IMR-90 (cell line): Measurements from ENCODE around the gene OXA1L. TPM values are rescaled to one million over a fixed set of nuclear protein-coding genes. Genes with fewer than 3 reads are reported as not detected.

Source experiments
- ATAC-seq: fragments of 200-7000 bp; cut with Tn5 transposase; 2 replicates; pipeline ENCODE4 v1.9.1; 2020; ENCODE audit warnings: low read depth, mild to moderate bottlenecking, moderate library complexity
- BruUV-seq: library from RNA; stranded (reverse); fragments of 400-500 nt; replicated peaks from 2 replicates; lab custom pipeline; 2021; lab: Mats Ljungman, UMichigan
- CTCF ChIA-PET: fragments of 300-600 bp; formaldehyde crosslinking; extraction: SDS; loops from one replicate; lab custom pipeline; 2021; ENCODE audit warnings: antibody characterized with exemption; lab: Yijun Ruan, JAX
- POLR2A ChIA-PET: fragments of 300-600 bp; sonication (Branson Sonifier 250); formaldehyde crosslinking; loops from one replicate; lab custom pipeline; 2022; ENCODE audit warnings: antibody characterized with exemption; ENCODE audit not compliant: unreplicated experiment; lab: Charles Lee
- DNase-seq: peaks from one replicate; pipeline ENCODE4 v3.0.0; 2013
- H2AFZ ChIP-seq: replicated peaks from 2 replicates; pipeline ENCODE3; 2013; ENCODE audit warnings: low read length, mild to moderate bottlenecking; ENCODE audit not compliant: poor library complexity
- H2AK5ac ChIP-seq: 2 replicates; pipeline ENCODE4 v1.6.1; 2013; ENCODE audit warnings: low read depth, low read length, inconsistent platforms
- H2AK9ac ChIP-seq: replicated peaks from 2 replicates; pipeline ENCODE3; 2013; ENCODE audit warnings: mild to moderate bottlenecking, low read depth, low read length, moderate library complexity; ENCODE audit not compliant: poor library complexity
- H2BK120ac ChIP-seq: 2 replicates; pipeline ENCODE4 v1.6.1; 2013; ENCODE audit warnings: low read depth, low read length, inconsistent platforms
- H2BK15ac ChIP-seq: 3 replicates; pipeline ENCODE4 v1.6.1; 2013; ENCODE audit warnings: low read depth, low read length, inconsistent platforms
- H2BK20ac ChIP-seq: 2 replicates; pipeline ENCODE4 v1.6.1; 2013; ENCODE audit warnings: low read depth, mild to moderate bottlenecking, inconsistent platforms, low read length, moderate library complexity
- H2BK5ac ChIP-seq: 2 replicates; pipeline ENCODE4 v1.6.1; 2013; ENCODE audit warnings: mild to moderate bottlenecking, low read depth, low read length, inconsistent platforms; ENCODE audit not compliant: poor library complexity, severe bottlenecking
- H3K14ac ChIP-seq: replicated peaks from 2 replicates; pipeline ENCODE4 v1.6.1; 2013; ENCODE audit warnings: low read depth, low read length, inconsistent platforms
- H3K18ac ChIP-seq: 2 replicates; pipeline ENCODE4 v1.6.1; 2013; ENCODE audit warnings: low read depth, low read length, control low read depth
- H3K23ac ChIP-seq: 2 replicates; pipeline ENCODE4 v1.6.1; 2013; ENCODE audit warnings: low read depth, low read length, inconsistent platforms
- H3K27ac ChIP-seq: 2 replicates; pipeline ENCODE4 v1.5.1; 2013; ENCODE audit warnings: mild to moderate bottlenecking, control low read depth, low read length; ENCODE audit not compliant: insufficient read depth
- H3K27me3 ChIP-seq: 2 replicates; pipeline ENCODE4 v1.6.1; 2013; ENCODE audit warnings: low read length; ENCODE audit not compliant: control insufficient read depth, insufficient read depth
- H3K36me3 ChIP-seq: 2 replicates; pipeline ENCODE4 v1.6.1; 2013; ENCODE audit warnings: low read length, mixed read lengths; ENCODE audit not compliant: control insufficient read depth, insufficient read depth
- H3K4ac ChIP-seq: 2 replicates; pipeline ENCODE4 v1.6.1; 2013; ENCODE audit warnings: low read depth, low read length, inconsistent platforms
- H3K4me1 ChIP-seq: 2 replicates; pipeline ENCODE4 v1.6.1; 2013; ENCODE audit warnings: low read length, mixed read lengths; ENCODE audit not compliant: control insufficient read depth, insufficient read depth
- H3K4me2 ChIP-seq: 2 replicates; pipeline ENCODE4 v1.6.1; 2013; ENCODE audit warnings: low read depth, mild to moderate bottlenecking, control low read depth, low read length, moderate library complexity
- H3K4me3 ChIP-seq: 2 replicates; pipeline ENCODE4 v1.5.1; 2013; ENCODE audit warnings: low read depth, mild to moderate bottlenecking, control low read depth, low read length, moderate library complexity; ENCODE audit not compliant: insufficient read depth
- H3K56ac ChIP-seq: 2 replicates; pipeline ENCODE4 v1.6.1; 2013; ENCODE audit warnings: low read length, inconsistent platforms; ENCODE audit not compliant: insufficient read depth; ENCODE audit errors: extremely low read depth
- H3K79me1 ChIP-seq, 2 experiments: 2 replicates each; pipeline ENCODE4 v1.6.1; 2013; ENCODE audit warnings: low read length in 2 of 2, inconsistent platforms in 1 of 2, low read depth in 1 of 2
- H3K9ac ChIP-seq: 2 replicates; pipeline ENCODE4 v1.6.1; 2013; ENCODE audit warnings: low read depth, low read length, control low read depth
- H3K9me1 ChIP-seq: 2 replicates; pipeline ENCODE4 v1.6.1; 2013; ENCODE audit warnings: low read length, inconsistent platforms; ENCODE audit not compliant: insufficient read depth
- H3K9me3 ChIP-seq: 2 replicates; pipeline ENCODE4 v1.6.1; 2013; ENCODE audit warnings: low read length; ENCODE audit not compliant: control insufficient read depth, insufficient read depth
- H4K20me1 ChIP-seq: 2 replicates; pipeline ENCODE4 v1.6.1; 2013; ENCODE audit warnings: low read length, inconsistent platforms; ENCODE audit not compliant: insufficient read depth
- H4K5ac ChIP-seq: 2 replicates; pipeline ENCODE4 v1.6.1; 2013; ENCODE audit warnings: mild to moderate bottlenecking, low read depth, low read length, control low read depth
- H4K8ac ChIP-seq, 2 experiments: 2 replicates each; pipeline ENCODE4 v1.6.1; 2013; ENCODE audit warnings: low read depth in 2 of 2, low read length in 2 of 2, control low read depth in 1 of 2, inconsistent platforms in 1 of 2
- H4K91ac ChIP-seq: 2 replicates; pipeline ENCODE4 v1.6.1; 2013; ENCODE audit warnings: low read depth, low read length, inconsistent platforms; ENCODE audit not compliant: insufficient read depth
- BHLHE40 ChIP-seq: fragments of 150-350 bp; IDR thresholded peaks from 2 replicates; pipeline ENCODE4 v1.6.1; 2016; ENCODE audit warnings: mild to moderate bottlenecking, low read depth, low read length
- CEBPB ChIP-seq: IDR thresholded peaks from 2 replicates; pipeline ENCODE4 v1.6.1; 2012; ENCODE audit warnings: low read depth, low read length, improper control_type of control experiment
- CHD1 ChIP-seq: IDR thresholded peaks from 2 replicates; pipeline ENCODE4 v1.6.1; 2012; ENCODE audit warnings: low read depth, low read length, improper control_type of control experiment
- CTCF ChIP-seq: conservative IDR thresholded peaks from 2 replicates; pipeline ENCODE4 v1.5.1; 2012; ENCODE audit warnings: mild to moderate bottlenecking, low read depth, low read length, improper control_type of control experiment
- ELK1 ChIP-seq: fragments of 150-350 bp; IDR thresholded peaks from 2 replicates; pipeline ENCODE4 v1.6.1; 2016; ENCODE audit warnings: low read depth, mild to moderate bottlenecking, low read length, moderate library complexity, borderline replicate concordance
- FOS ChIP-seq: fragments of 150-350 bp; IDR thresholded peaks from 2 replicates; pipeline ENCODE4 v1.6.1; 2016; ENCODE audit warnings: low read depth, low read length
- MAFK ChIP-seq: IDR thresholded peaks from 2 replicates; pipeline ENCODE4 v1.6.1; 2012; ENCODE audit warnings: low read depth, low read length, improper control_type of control experiment
- MAZ ChIP-seq: IDR thresholded peaks from 2 replicates; pipeline ENCODE4 v1.6.1; 2012; ENCODE audit warnings: low read depth, mild to moderate bottlenecking, low read length, improper control_type of control experiment, moderate library complexity, borderline replicate concordance
- MXI1 ChIP-seq: IDR thresholded peaks from 2 replicates; pipeline ENCODE4 v1.6.1; 2012; ENCODE audit warnings: low read depth, mild to moderate bottlenecking, low read length, moderate library complexity, borderline replicate concordance
- NFE2L2 ChIP-seq: fragments of 150-350 bp; IDR thresholded peaks from 2 replicates; pipeline ENCODE4 v1.6.1; 2016; ENCODE audit warnings: low read depth, mild to moderate bottlenecking, low read length
- POLR2A ChIP-seq: IDR thresholded peaks from 2 replicates; pipeline ENCODE4 v1.6.1; 2012; ENCODE audit warnings: mild to moderate bottlenecking, low read depth, low read length
- RAD21 ChIP-seq: IDR thresholded peaks from 2 replicates; pipeline ENCODE4 v1.6.1; 2012; ENCODE audit warnings: low read length, improper control_type of control experiment
- RCOR1 ChIP-seq: IDR thresholded peaks from 2 replicates; pipeline ENCODE4 v1.6.1; 2012; ENCODE audit warnings: mild to moderate bottlenecking, low read length, improper control_type of control experiment; ENCODE audit not compliant: insufficient replicate concordance
- RFX5 ChIP-seq: IDR thresholded peaks from 2 replicates; pipeline ENCODE4 v1.8.0; 2012; ENCODE audit warnings: low read depth, mild to moderate bottlenecking, low read length, moderate library complexity
- SMC3 ChIP-seq: fragments of 150-350 bp; IDR thresholded peaks from 2 replicates; pipeline ENCODE4 v1.6.1; 2016; ENCODE audit warnings: low read depth, mild to moderate bottlenecking, antibody characterized with exemption, low read length, moderate library complexity
- USF2 ChIP-seq: fragments of 150-350 bp; IDR thresholded peaks from 2 replicates; pipeline ENCODE4 v1.6.1; 2017; ENCODE audit warnings: mild to moderate bottlenecking, antibody characterized with exemption, low read length, low read depth
- WGBS, 2 experiments: methylation state at CpG; one replicate each; pipeline versions ENCODE4 v1.1.5 to v1.1.7; 2013; ENCODE audit warnings: missing lambda C conversion rate in 2 of 2; ENCODE audit not compliant: insufficient read length in 1 of 2; ENCODE audit errors: extremely low coverage in 2 of 2; 5-methylcytosine and 5-hydroxymethylcytosine counted together
- dilution Hi-C: fragments of 300-500 bp; cut with HindIII; formaldehyde crosslinking; loops from one replicate; pipeline ENCODE4 v1.14.3; 2018; ENCODE audit warnings: low sequenced_read_pairs; ENCODE audit not compliant: unreplicated experiment
- in situ Hi-C: fragments of 300-500 bp; cut with MboI; formaldehyde crosslinking; loops from 3 replicates; pipeline ENCODE4 v1.14.3; 2019; ENCODE audit warnings: low sequenced_read_pairs, inconsistent platforms, mixed read lengths
- intact Hi-C: fragments of 100-400 bp; cut with micrococcal nuclease; formaldehyde crosslinking; loops from 2 replicates; pipeline ENCODE4 v1.10.0; 2022
- polyA plus RNA-seq, 3 experiments: library from polyadenylated mRNA; depleted of rRNA; stranded (reverse); fragments of >200 nt; gene quantifications; 2 replicates each; pipeline ENCODE4 v1.2.3, GENCODE V29; 2012; ENCODE audit warnings: low replicate concordance in 1 of 3
- total RNA-seq: library from RNA; depleted of rRNA; stranded (reverse); fragments of >200 nt; gene quantifications from 2 replicates; pipeline ENCODE4 v1.2.3, GENCODE V29; 2012

The OXA1L gene
- total and polyA plus RNA-seq, 2 of the 4 experiments (the other 2 are of a cell fraction): 47.3 to 113 TPM

GRCh38 chr14:22820731-22821130, 54.2 kb downstream of the OXA1L start:
- no peak overlapping the region for H2AFZ ChIP-seq
- no peak overlapping the region for H3K4me2 ChIP-seq
- no peak overlapping the region for H2BK20ac ChIP-seq
- intact Hi-C loops: loop anchor here (5.0 kb wide), 1 partner anchor 162 kb away; the partner anchor contains the start of gene AJUBA
- H3K79me1 ChIP-seq: peaks cover 0 to 11% of the 10 kb centered on the region in 2 experiments; a peak in 1 of 4 replicates
- H3K9ac ChIP-seq: no peak overlapping the region
- 0 out of 3 replicates have a peak overlapping the region, but pooled peaks have one; percentile 19 for H2BK15ac ChIP-seq
- dilution Hi-C loops: no loop called here
- H4K8ac ChIP-seq: no peak overlapping the region
- no peak overlapping the region for H4K5ac ChIP-seq
- BruUV-seq: no TSS peak
- no peak overlapping the region for H3K14ac ChIP-seq
- no peak overlapping the region for H3K4me3 ChIP-seq
- in situ Hi-C loops: no loop called here
- no peak overlapping the region for H3K18ac ChIP-seq
- TF ChIP-seq POLR2A (no peak), ELK1 (no peak), CHD1 (no peak), USF2 (no peak), MAFK (no peak), SMC3 (no peak), BHLHE40 (no peak), RAD21 (no peak), CEBPB (no peak), RFX5 (no peak), MXI1 (no peak), MAZ (no peak), NFE2L2 (no peak), RCOR1 (no peak), CTCF (no peak), FOS (no peak)
- no CpG with 5 or more reads among the region's 1 CpG for WGBS, 2 experiments
- no peaks in the 10 kb centered on the region for H4K20me1 ChIP-seq
- peaks cover 31% of the 10 kb centered on the region for H3K4me1 ChIP-seq
- H3K27me3 ChIP-seq: no peaks in the 10 kb centered on the region
- POLR2A ChIA-PET: no interaction called here
- H2AK5ac ChIP-seq: no peak overlapping the region
- no peak overlapping the region for H2AK9ac ChIP-seq
- peaks cover 12% of the 10 kb centered on the region for H3K9me1 ChIP-seq
- no peaks in the 10 kb centered on the region for H3K9me3 ChIP-seq
- H2BK5ac ChIP-seq: no peak overlapping the region
- ATAC-seq: no peak
- H3K4ac ChIP-seq: no peak overlapping the region
- no peak overlapping the region for H3K23ac ChIP-seq
- no peak overlapping the region for H2BK120ac ChIP-seq
- no peak overlapping the region for H3K27ac ChIP-seq
- no peak overlapping the region for H4K91ac ChIP-seq
- H3K36me3 ChIP-seq: no peaks in the 10 kb centered on the region
- DNase-seq: no peak
- no peak overlapping the region for H3K56ac ChIP-seq
- CTCF ChIA-PET: no interaction called here
